ENCODE data around the gene PCDHGC4.

DNA sequence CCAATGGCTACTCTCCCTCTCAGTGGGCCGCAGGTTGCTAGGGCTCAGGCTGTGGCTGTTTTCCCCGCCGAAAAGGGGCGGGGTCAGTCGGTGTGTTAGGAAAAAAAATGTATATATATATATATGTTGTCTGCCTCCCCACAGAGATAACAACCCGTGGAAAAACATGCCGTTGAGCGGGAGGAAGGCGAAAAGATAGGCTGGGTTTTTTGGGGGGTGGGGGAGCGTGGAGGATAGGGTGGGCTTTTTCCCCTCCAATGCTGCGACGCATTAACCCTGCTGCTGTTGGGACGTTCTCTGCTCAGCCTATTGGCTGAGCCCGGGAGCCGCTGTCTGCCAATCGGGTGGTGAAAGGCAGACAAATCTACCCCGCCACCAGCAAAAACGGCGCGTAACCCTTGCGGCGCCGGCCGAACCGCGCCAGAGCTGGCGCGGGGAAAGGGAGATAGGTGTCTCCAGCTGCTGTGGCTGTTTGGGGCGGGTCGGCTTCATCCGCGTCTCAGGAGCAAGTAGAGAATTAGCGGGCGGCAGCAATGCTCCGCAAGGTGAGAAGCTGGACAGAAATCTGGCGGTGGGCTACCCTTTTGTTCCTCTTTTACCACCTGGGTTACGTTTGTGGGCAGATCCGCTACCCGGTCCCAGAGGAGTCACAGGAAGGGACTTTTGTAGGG, at the start of gene PCDHGC4:
- TF ChIP-seq, protein P1, sequence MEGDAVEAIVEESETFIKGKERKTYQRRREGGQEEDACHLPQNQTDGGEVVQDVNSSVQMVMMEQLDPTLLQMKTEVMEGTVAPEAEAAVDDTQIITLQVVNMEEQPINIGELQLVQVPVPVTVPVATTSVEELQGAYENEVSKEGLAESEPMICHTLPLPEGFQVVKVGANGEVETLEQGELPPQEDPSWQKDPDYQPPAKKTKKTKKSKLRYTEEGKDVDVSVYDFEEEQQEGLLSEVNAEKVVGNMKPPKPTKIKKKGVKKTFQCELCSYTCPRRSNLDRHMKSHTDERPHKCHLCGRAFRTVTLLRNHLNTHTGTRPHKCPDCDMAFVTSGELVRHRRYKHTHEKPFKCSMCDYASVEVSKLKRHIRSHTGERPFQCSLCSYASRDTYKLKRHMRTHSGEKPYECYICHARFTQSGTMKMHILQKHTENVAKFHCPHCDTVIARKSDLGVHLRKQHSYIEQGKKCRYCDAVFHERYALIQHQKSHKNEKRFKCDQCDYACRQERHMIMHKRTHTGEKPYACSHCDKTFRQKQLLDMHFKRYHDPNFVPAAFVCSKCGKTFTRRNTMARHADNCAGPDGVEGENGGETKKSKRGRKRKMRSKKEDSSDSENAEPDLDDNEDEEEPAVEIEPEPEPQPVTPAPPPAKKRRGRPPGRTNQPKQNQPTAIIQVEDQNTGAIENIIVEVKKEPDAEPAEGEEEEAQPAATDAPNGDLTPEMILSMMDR (IDR thresholded peaks at IDR 0.05): no peak
- no peak for TF ChIP-seq POLR2A (IDR thresholded peaks at IDR 0.05)

Data from adrenal gland (tissue), 5 donors.